Urinary bladder (tissue), 4 donors: ENCODE data around the gene PPP1R9A. TPM values are rescaled to one million over a fixed set of nuclear protein-coding genes. Genes with fewer than 3 reads are reported as not detected.

Experiments
- DNase-seq: peaks from one replicate; pipeline ENCODE4 v3.0.0-alpha.2; 2015; ENCODE audit errors: extremely low spot score
- H3K27ac ChIP-seq: one replicate; pipeline ENCODE4 v1.5.1; 2013; ENCODE audit warnings: low read depth, mild to moderate bottlenecking, moderate library complexity
- H3K36me3 ChIP-seq: one replicate; pipeline ENCODE4 v1.6.1; 2013; ENCODE audit warnings: mild to moderate bottlenecking, moderate library complexity; ENCODE audit not compliant: insufficient read depth
- H3K4me1 ChIP-seq: one replicate; pipeline ENCODE4 v1.6.1; 2013; ENCODE audit warnings: mild to moderate bottlenecking, moderate library complexity; ENCODE audit not compliant: insufficient read depth
- H3K4me3 ChIP-seq: one replicate; pipeline ENCODE4 v1.5.1; 2013; ENCODE audit warnings: low read depth, low read length
- WGBS: extraction: QIAGEN DNeasy Blood & Tissue Kit; methylation state at CpG from one replicate; pipeline ENCODE4 v1.1.7; 2013; 5-methylcytosine and 5-hydroxymethylcytosine counted together
- polyA plus RNA-seq: library from polyadenylated mRNA; stranded (reverse); fragments of 200-250 nt; gene quantifications from one replicate; pipeline ENCODE4 v1.2.3, GENCODE V29; 2013
- total RNA-seq: library from RNA; depleted of rRNA; stranded (reverse); fragments of >200 nt; gene quantifications from one replicate; pipeline ENCODE4 v1.2.3, GENCODE V29; 2014
- donor health status: healthy with polysubstance abuse.
- donor health status: healthy.

Gene PPP1R9A
- total and polyA plus RNA-seq, 2 donors = 3.5 to 28.6 TPM

DNA sequence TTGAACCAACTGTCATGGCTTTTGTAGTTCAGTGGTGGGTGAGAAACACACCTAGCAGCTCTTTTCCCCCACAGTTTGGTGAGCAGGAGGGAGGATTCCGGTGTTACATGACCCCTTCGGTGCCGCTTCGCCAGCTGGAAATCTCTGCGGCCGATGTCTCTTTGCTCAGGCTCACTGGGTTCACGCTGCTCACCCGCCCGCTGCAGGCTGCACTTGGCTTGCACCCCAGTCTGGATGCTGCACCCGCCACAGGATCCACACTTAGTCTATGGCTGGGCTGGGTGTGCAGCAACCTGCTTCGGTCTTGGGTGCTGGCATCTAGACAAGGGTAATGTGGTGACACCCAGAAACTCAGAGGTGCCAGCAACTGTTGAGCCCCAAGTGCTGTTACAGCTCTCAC lies 225.1 kb downstream of the PPP1R9A start:
- Histone ChIP-seq H3K27ac (no peak overlapping the region), H3K4me1 (no peaks in the 10 kb centered on the region), H3K36me3 (no peaks in the 10 kb centered on the region), H3K4me3 (no peak overlapping the region)
- DNase-seq = no peak
- 95% methylated on average over 11 of the region's 11 CpGs for WGBS

DNA sequence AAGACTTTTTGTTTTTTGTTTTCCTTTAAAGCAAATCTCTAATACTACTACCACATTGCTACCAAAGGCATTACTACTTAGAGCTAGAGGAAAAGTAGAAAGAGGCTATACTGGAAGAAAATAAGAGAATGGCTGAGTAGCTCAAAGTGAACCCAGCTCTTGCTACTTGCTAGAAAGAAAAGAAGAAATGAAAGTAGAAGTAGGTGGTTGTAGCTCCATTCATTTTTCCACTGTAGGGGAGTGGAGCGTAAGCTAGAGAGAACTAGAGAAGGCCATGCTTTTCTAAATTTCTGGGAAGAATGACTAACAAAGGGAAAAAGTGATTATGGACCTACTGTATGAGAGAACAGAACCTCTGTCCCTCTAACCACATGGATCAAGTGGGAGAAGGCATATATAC lies 232.5 kb downstream of the PPP1R9A start:
- no peaks in the 10 kb centered on the region for H3K4me1 ChIP-seq
- H3K27ac ChIP-seq = no peak overlapping the region
- H3K4me3 ChIP-seq = no peak overlapping the region
- 94% methylated on average over 1 of the region's 1 CpG for WGBS
- H3K36me3 ChIP-seq = no peaks in the 10 kb centered on the region
- no peak for DNase-seq

- H3K36me3 ChIP-seq = no peaks in the 10 kb centered on the region
- no peaks in the 10 kb centered on the region for H3K4me1 ChIP-seq
- 92% methylated on average over 2 of the region's 2 CpGs for WGBS
- H3K27ac ChIP-seq = no peak overlapping the region
- no peak overlapping the region for H3K4me3 ChIP-seq
- no peak for DNase-seq
Measured at GRCh38 chr7:95141755-95142154, 234.4 kb downstream of the PPP1R9A start.

GRCh38 chr7:95144256-95144655 lies 236.9 kb downstream of the PPP1R9A start:
- no peak overlapping the region for H3K27ac ChIP-seq
- WGBS = 96% methylated on average over 4 of the region's 4 CpGs
- DNase-seq = no peak

GRCh38 chr7:95155965-95156364 lies 248.6 kb downstream of the PPP1R9A start:
- WGBS = 94% methylated on average over 5 of the region's 5 CpGs
- H3K27ac ChIP-seq = no peak overlapping the region

More at GRCh38 chr7:95144256-95144655, 236.9 kb downstream of the PPP1R9A start:
- Histone ChIP-seq H3K4me1 (no peaks in the 10 kb centered on the region), H3K36me3 (no peaks in the 10 kb centered on the region), H3K4me3 (no peak overlapping the region)

GRCh38 chr7:95157381-95157780 lies 250.0 kb downstream of the PPP1R9A start:
- WGBS = 97% methylated on average over 8 of the region's 8 CpGs
- H3K4me1 ChIP-seq = no peaks in the 10 kb centered on the region
- no peak for DNase-seq
- H3K4me3 ChIP-seq = no peak overlapping the region
- no peaks in the 10 kb centered on the region for H3K36me3 ChIP-seq
- H3K27ac ChIP-seq = no peak overlapping the region

More at GRCh38 chr7:95155965-95156364, 248.6 kb downstream of the PPP1R9A start:
- H3K4me1 ChIP-seq = no peaks in the 10 kb centered on the region
- DNase-seq = no peak
- no peak overlapping the region for H3K4me3 ChIP-seq
- no peaks in the 10 kb centered on the region for H3K36me3 ChIP-seq

GRCh38 chr7:95169678-95170077 lies 262.3 kb downstream of the PPP1R9A start:
- H3K36me3 ChIP-seq = no peaks in the 10 kb centered on the region
- no peak overlapping the region for H3K27ac ChIP-seq
- DNase-seq = peak; percentile 14
- no peak overlapping the region for H3K4me3 ChIP-seq
- H3K4me1 ChIP-seq = no peaks in the 10 kb centered on the region

DNA sequence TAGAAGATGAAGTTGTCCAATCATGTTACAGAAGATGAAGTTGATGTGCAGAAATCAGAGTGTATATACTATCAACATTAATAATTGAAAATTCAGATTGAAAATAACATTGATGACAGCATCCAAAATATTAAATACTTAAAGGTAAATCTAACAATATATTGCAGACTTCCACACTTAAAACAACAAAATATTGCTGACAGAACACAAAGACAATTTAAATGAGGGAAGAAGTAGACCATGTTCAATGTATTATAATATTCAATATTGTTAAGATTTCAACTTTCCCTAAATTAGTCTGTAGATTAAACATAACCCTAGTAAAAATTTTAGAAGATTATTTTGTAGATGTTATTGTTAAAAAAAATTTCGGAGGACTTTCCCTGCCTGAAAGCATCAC lies 265.0 kb downstream of the PPP1R9A start:
- no peak overlapping the region for H3K4me3 ChIP-seq
- DNase-seq = no peak
- H3K36me3 ChIP-seq = no peaks in the 10 kb centered on the region
- H3K4me1 ChIP-seq = no peaks in the 10 kb centered on the region
- no peak overlapping the region for H3K27ac ChIP-seq
- 90% methylated on average over 1 of the region's 1 CpG for WGBS

GRCh38 chr7:95190515-95190914 lies 283.1 kb downstream of the PPP1R9A start:
- Histone ChIP-seq H3K4me3 (no peak overlapping the region), H3K27ac (no peak overlapping the region), H3K4me1 (no peaks in the 10 kb centered on the region), H3K36me3 (no peaks in the 10 kb centered on the region)
- DNase-seq = no peak
- 95% methylated on average over 3 of the region's 3 CpGs for WGBS

DNA sequence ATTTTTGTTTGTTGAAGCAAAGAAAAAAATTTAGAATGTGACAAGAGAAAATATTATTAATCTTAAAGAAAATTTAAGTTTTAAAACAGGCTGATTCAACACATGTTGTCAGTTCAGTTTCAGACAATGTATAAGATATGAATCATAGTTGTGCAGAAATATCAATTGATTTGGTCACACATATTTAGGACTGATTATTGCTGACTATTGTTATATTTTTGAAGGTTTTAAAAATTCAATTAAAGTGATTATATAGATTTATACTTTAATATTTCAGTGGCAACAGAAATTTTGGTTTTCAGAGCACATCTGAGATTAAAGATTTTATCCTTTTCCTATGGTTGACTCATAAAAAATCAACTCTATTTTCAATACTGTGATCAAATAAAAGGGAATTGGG lies 284.4 kb downstream of the PPP1R9A start:
- no peak for DNase-seq
- no peaks in the 10 kb centered on the region for H3K4me1 ChIP-seq
- no peak overlapping the region for H3K27ac ChIP-seq
- no peaks in the 10 kb centered on the region for H3K36me3 ChIP-seq
- no peak overlapping the region for H3K4me3 ChIP-seq

GRCh38 chr7:95198863-95199262 lies 291.5 kb downstream of the PPP1R9A start:
- 55% methylated on average over 1 of the region's 1 CpG for WGBS

GRCh38 chr7:95199779-95200558 lies 292.6 kb downstream of the PPP1R9A start:
- Histone ChIP-seq H3K4me1 (no peaks in the 10 kb centered on the region), H3K4me3 (no peak overlapping the region), H3K27ac (no peak overlapping the region), H3K36me3 (no peaks in the 10 kb centered on the region)
- peak; percentile 42 for DNase-seq
- WGBS = 59% methylated on average over 3 of the region's 3 CpGs

More at GRCh38 chr7:95198863-95199262, 291.5 kb downstream of the PPP1R9A start:
- no peaks in the 10 kb centered on the region for H3K4me1 ChIP-seq
- H3K4me3 ChIP-seq = no peak overlapping the region
- H3K27ac ChIP-seq = no peak overlapping the region
- no peaks in the 10 kb centered on the region for H3K36me3 ChIP-seq
- no peak for DNase-seq

DNA sequence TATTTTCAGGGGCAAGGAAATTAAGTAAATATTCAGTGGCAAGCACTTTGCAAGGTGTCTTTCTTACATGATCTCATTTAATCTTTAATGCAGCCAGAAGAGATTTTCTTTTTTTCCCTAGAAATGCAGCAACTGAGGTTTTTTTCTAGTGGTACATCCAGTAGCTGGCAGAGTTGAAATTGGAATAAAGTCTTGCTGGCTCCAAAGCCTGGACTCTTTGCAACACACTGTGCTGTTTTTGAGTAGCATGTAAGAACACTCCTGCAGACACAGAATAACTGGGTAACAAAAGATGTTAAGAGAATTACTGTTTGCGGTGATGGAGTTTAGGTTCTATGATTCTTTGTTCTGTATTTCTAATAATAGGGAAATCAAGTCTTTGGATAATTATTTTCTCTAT lies 293.3 kb downstream of the PPP1R9A start:
- DNase-seq = no peak
- H3K4me3 ChIP-seq = no peak overlapping the region
- no peaks in the 10 kb centered on the region for H3K4me1 ChIP-seq
- no peaks in the 10 kb centered on the region for H3K36me3 ChIP-seq
- WGBS = 95% methylated on average over 1 of the region's 1 CpG
- H3K27ac ChIP-seq = no peak overlapping the region

DNA sequence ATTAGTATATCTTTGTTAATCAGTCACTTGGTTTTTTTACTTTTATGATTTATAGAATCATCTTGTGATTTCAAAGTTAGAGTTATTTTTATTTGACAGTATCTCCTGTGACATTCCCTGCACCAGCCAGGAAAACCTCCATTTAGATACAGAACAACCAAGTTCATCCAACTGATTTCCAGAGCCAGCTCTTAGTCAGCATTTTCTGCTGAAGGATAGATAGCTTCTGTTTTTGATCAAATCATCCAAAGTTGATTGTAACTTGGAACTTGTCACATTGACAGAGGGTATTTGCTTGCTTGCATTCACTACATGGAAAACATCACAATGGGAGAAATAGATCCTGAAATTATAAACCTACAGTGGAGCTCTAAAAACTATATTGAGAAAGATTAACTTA lies 294.3 kb downstream of the PPP1R9A start:
- DNase-seq = no peak
- no peak overlapping the region for H3K27ac ChIP-seq
- no peaks in the 10 kb centered on the region for H3K4me1 ChIP-seq
- no peaks in the 10 kb centered on the region for H3K36me3 ChIP-seq
- no peak overlapping the region for H3K4me3 ChIP-seq

DNA sequence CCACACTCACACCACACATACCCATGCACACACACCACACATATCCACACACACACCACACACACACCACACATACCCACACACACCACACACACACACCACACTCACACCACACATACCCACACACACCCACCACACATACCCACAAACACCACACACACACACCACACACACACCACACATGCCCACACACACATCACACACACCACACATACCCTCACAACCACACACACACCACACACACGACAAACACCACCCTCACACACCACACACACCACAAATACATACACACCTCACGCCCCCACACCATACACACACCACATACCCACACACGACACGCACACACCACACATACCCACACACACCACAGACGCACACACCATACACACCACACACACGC lies 297.2 kb downstream of the PPP1R9A start:
- 94% methylated on average over 6 of the region's 6 CpGs for WGBS
- Histone ChIP-seq H3K4me1 (no peaks in the 10 kb centered on the region), H3K27ac (no peak overlapping the region), H3K36me3 (no peaks in the 10 kb centered on the region), H3K4me3 (no peak overlapping the region)
- no peak for DNase-seq
